SK-N-SH (cell line): ENCODE results near the gene BCAT1.

Source experiments
- USF2 ChIP-seq: fragments of 150-350 bp; IDR thresholded peaks from 2 replicates; pipeline ENCODE4 v1.6.1; 2017; ENCODE audit warnings: antibody characterized with exemption, low read length, low read depth, borderline replicate concordance
- ZBTB33 ChIP-seq: IDR thresholded peaks from 2 replicates; pipeline ENCODE4 v1.4.0; 2012; ENCODE audit warnings: low read depth, borderline replicate concordance
- TF ChIP-seq, protein P1 (sequence below): fragments of 200-600 bp; sonication (generic); IDR thresholded peaks from 2 replicates; pipeline ENCODE4 v1.6.1; 2017; ENCODE audit warnings: antibody characterized with exemption, mild to moderate bottlenecking, moderate library complexity

GRCh38 chr12:24979976-24980730 is 31.3 kb upstream of the BCAT1 start:
- no peak for TF ChIP-seq USF2
- TF ChIP-seq, protein P1, sequence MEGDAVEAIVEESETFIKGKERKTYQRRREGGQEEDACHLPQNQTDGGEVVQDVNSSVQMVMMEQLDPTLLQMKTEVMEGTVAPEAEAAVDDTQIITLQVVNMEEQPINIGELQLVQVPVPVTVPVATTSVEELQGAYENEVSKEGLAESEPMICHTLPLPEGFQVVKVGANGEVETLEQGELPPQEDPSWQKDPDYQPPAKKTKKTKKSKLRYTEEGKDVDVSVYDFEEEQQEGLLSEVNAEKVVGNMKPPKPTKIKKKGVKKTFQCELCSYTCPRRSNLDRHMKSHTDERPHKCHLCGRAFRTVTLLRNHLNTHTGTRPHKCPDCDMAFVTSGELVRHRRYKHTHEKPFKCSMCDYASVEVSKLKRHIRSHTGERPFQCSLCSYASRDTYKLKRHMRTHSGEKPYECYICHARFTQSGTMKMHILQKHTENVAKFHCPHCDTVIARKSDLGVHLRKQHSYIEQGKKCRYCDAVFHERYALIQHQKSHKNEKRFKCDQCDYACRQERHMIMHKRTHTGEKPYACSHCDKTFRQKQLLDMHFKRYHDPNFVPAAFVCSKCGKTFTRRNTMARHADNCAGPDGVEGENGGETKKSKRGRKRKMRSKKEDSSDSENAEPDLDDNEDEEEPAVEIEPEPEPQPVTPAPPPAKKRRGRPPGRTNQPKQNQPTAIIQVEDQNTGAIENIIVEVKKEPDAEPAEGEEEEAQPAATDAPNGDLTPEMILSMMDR: no peak
- no peak for TF ChIP-seq ZBTB33
